Tibial artery (tissue), 4 donors: ENCODE data around the gene IGHMBP2.

ENCODE experiments used
- DNase-seq, 2 donors: peaks; one replicate each; pipeline ENCODE4 v3.0.0-alpha.2; 2019
- H3K27ac ChIP-seq, 2 donors: fragments of 200-600 bp; sonication (generic) in 1 of 2; 1 replicate in 1 of 2; 2 replicates in 1 of 2; pipeline ENCODE4 v1.5.1; 2018 to 2019; ENCODE audit warnings: mild to moderate bottlenecking in 1 of 2
- H3K27me3 ChIP-seq, 2 donors: fragments of 200-600 bp; sonication (generic) in 1 of 2; one replicate each; pipeline versions ENCODE4 v1.5.1 to v1.6.0; 2016 to 2019
- H3K36me3 ChIP-seq, 3 donors: fragments of 200-600 bp; sonication (generic) in 2 of 3; one replicate each; pipeline ENCODE4 v1.5.1; 2016 to 2019; ENCODE audit warnings: mild to moderate bottlenecking in 2 of 3
- H3K4me1 ChIP-seq, 4 donors: fragments of 200-600 bp; sonication (generic) in 2 of 4; 1 replicate in 3 of 4; 2 replicates in 1 of 4; pipeline ENCODE4 v1.5.1; 2016 to 2019
- H3K4me3 ChIP-seq, 2 donors: fragments of 200-600 bp; sonication (generic) in 1 of 2; 1 replicate in 1 of 2; 2 replicates in 1 of 2; pipeline ENCODE4 v1.5.1; 2018 to 2019; ENCODE audit warnings: mild to moderate bottlenecking in 2 of 2
- H3K9me3 ChIP-seq, 3 donors: fragments of 200-600 bp; sonication (generic) in 1 of 3; one replicate each; pipeline ENCODE4 v1.5.1; 2016 to 2019
- CTCF ChIP-seq, 2 experiments: fragments of 200-600 bp in 1 of 2; fragments of 450-650 bp in 1 of 2; IDR thresholded peaks; one replicate each; pipeline ENCODE4 v1.5.1; 2017 to 2019; ENCODE audit warnings: antibody characterized with exemption in 2 of 2, mild to moderate bottlenecking in 1 of 2, moderate library complexity in 1 of 2
- intact Hi-C: fragments of 100-400 bp; cut with DNase I; formaldehyde crosslinking; loops from one replicate; pipeline ENCODE4 v1.15.0; 2023; ENCODE audit warnings: low total_unique reads

IGHMBP2 gene

DNA sequence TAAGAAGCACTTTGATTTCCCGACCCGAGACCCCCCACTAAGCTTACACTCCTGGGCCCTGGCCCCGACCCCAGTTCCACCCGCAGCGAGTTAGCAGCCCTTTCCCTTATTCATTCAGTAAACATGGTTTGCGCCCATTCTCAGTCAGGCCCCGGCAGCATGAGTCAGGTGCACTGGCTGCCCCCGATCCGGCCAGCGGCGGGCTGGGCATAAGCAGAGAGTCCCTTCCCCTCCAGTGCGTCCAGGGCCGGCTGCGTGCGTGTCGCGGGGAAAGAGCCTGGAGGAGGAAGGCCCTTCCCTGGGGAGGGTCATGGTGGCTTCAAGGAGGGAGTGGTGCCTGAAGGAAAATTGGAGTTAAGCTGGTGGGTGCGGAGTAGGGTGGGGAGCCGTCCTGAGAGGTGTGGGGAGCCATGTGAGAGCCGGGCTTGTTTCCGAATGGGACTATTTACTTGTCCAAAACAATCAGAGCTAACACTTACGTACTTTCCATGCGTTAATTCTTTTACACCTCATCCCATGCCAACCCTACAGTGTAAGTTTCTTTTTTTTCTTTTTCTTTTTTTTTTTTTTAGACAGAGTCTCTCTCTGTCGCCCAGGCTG lies 657 bp downstream of the IGHMBP2 start:
- Histone ChIP-seq H3K27ac (peak overlapping the region; percentile 79 to 89), H3K4me3 (peak overlapping the region; percentile 64 to 88), H3K4me1 (peaks cover 0 to 37% (median 27%) of the 10 kb centered on the region in 4 donors), H3K27me3 (no peaks in the 10 kb centered on the region), H3K36me3 (peaks cover 31 to 45% (median 31%) of the 10 kb centered on the region in 3 donors), H3K9me3 (no peaks in the 10 kb centered on the region)
- TF ChIP-seq CTCF (IDR thresholded peaks at IDR 0.05) = no peak
- DNase-seq = peak; percentile 41 to 76
- intact Hi-C loops = loop anchor here (10.0 kb wide), 1 partner anchor 180 kb away; no protein-coding TSS in a partner anchor

DNA sequence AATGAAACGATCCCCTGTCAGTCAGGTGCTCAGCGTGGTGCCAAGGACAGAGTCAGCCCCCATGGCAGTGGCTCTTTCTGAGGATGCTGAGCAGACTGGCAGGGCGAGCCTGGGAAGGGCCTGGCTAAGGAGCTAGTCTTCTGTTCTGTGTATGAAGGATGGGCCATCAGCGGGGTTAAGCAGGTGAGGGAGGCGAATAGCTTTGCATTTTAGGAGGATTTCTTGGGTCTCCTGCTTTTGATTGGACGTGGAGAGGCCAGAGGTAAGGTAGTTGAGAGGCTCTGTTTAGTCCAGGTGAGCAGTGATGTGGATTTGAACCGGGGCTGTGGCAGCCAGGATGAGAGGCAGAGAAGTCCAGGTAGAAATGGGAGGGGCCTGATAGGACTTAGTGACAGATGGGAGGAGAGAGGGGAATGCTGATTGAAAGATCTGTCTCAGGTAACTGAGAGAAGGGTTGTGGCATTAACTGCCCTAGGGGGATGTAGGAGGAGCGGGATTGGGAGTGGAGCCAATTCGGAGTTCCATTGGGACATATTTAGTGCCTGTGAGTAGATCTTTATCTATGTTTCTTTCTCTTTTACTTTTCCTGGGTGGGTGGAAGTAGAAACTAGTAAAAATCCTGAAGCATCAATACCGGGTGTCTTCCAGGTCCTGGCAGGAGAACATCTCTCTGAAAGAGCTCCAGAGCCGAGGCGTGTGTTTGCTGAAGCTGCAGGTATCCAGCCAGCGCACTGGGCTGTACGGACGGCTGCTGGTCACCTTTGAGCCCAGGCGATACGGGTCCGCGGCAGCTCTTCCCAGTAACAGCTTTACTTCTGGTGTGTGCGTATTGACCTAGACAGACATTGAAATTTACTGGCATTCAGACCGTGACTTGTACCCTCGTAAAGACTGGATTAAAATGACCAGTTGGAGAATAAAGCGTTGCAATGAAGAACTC lies 2.0 kb downstream of the IGHMBP2 start:
- no peak for DNase-seq
- no peak for TF ChIP-seq CTCF (IDR thresholded peaks at IDR 0.05)
- no peaks in the 10 kb centered on the region for H3K27me3 ChIP-seq
- H3K4me1 ChIP-seq = peaks cover 0 to 37% (median 27%) of the 10 kb centered on the region in 4 donors
- peak overlapping the region in 1 of 2 donors; percentile 79 for H3K27ac ChIP-seq
- H3K9me3 ChIP-seq = no peaks in the 10 kb centered on the region
- intact Hi-C loops = loop anchor here (10.0 kb wide), 1 partner anchor 179 kb away; no protein-coding TSS in a partner anchor
- H3K36me3 ChIP-seq = peaks cover 35 to 47% (median 38%) of the 10 kb centered on the region in 3 donors
- peak overlapping the region; percentile 64 to 88 for H3K4me3 ChIP-seq

- H3K27me3 ChIP-seq = no peaks in the 10 kb centered on the region
- peaks cover 0 to 24% (median 15%) of the 10 kb centered on the region in 4 donors for H3K4me1 ChIP-seq
- H3K4me3 ChIP-seq = no peak overlapping the region
- no peak for TF ChIP-seq CTCF (IDR thresholded peaks at IDR 0.05)
- H3K36me3 ChIP-seq = peaks cover 53 to 64% (median 55%) of the 10 kb centered on the region in 3 donors
- H3K27ac ChIP-seq = no peak overlapping the region
- no peak for DNase-seq
- intact Hi-C loops = loop anchor here (10.0 kb wide), 1 partner anchor 177 kb away; no protein-coding TSS in a partner anchor
- no peaks in the 10 kb centered on the region for H3K9me3 ChIP-seq
These were observed 4.6 kb downstream of the IGHMBP2 start for GRCh38 chr11:68908273-68908672.

DNA sequence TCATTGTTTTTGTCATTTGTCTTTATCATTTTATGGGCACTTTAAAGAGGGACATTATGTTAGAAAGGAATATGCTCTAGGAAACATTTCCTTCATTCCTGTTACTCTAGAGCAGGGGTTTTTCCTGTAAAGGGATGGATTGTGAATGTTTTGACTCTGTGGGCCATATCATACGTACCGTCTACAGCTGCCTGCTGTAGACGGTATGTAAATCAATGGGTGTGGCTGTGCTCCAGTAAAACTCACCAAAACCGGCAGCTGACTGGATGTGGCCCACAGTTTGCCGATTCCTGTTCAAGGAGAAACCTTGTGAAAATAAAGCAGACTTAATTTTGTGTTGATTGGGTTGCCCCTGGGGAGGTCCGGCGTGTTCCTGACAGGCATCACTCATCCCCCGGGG lies 7.3 kb downstream of the IGHMBP2 start:
- peaks cover 77 to 91% (median 80%) of the 10 kb centered on the region in 3 donors for H3K36me3 ChIP-seq
- H3K4me1 ChIP-seq = peaks cover 0 to 8% (median 2%) of the 10 kb centered on the region in 4 donors
- intact Hi-C loops = no loop called here
- TF ChIP-seq CTCF (IDR thresholded peaks at IDR 0.05) = no peak
- H3K4me3 ChIP-seq = no peak overlapping the region
- no peak for DNase-seq
- H3K9me3 ChIP-seq = no peaks in the 10 kb centered on the region
- H3K27ac ChIP-seq = no peak overlapping the region
- H3K27me3 ChIP-seq = no peaks in the 10 kb centered on the region

DNA sequence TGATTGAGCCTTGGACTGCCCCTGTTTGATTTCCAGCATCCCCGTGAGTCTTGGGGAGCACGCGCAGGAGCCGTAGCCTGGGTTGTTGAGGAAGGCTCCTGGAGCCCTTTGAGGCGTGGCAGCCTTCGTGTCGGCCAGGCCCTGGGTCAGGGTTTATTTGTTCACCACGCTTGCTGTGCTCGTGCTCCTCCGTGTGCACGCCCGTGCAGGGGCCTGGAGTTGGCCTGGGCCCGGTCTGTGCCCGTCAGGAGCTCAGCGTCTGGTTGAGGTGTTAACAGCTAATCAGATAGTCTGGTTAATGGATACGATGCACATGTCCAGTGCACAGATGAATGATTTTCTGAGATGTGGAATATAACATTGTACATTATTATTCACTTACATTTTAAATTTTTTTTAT lies 8.0 kb downstream of the IGHMBP2 start:
- TF ChIP-seq CTCF (IDR thresholded peaks at IDR 0.05) = no peak

More for the DNA sequence above, 8.0 kb downstream of the IGHMBP2 start:
- no peaks in the 10 kb centered on the region for H3K27me3 ChIP-seq
- peaks cover 0 to 6% (median 0%) of the 10 kb centered on the region in 4 donors for H3K4me1 ChIP-seq
- H3K27ac ChIP-seq = no peak overlapping the region
- intact Hi-C loops = no loop called here
- H3K36me3 ChIP-seq = peaks cover 84 to 96% (median 88%) of the 10 kb centered on the region in 3 donors
- no peak for DNase-seq
- H3K4me3 ChIP-seq = no peak overlapping the region
- no peaks in the 10 kb centered on the region for H3K9me3 ChIP-seq
